ENCODE results near the gene AFAP1.

Gene AFAP1

DNA sequence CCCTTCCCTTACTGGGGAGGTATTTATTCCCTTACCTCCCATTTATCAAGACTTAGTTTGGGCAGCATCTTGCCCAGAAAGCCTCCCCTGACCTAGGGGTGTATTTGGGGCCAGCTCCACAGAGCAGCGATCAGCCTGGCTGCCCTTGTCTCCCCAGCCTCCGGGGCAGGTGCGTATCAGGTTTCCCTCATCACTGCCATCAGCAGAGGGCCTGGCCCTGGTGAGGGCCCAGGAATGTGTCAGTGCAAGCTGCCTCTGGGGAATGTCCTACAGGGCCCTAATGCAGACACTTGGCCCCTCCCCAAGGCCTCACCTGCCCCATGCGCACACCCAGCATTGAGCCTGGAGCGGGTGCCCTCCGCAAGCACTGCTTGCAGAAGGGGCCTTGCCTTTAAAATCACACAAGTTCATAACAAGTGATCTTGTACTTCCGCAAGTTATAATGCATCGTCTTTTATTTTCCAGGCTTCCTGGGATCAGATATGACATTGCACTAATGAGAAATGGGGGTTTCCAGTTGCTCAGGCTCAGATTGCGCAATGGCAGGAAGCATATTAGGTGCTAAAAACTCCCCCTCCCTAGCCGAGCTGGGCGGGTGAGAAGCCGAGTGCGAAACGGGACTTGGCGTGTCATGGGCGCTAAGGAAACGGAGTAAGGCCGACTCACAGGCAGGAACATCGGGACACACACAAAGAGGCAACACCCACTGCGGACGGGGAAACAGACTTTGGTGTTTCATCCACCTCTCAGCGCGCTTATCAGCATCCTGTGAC lies 25.4 kb upstream of the AFAP1 start:
- peak; percentile 57 to 95 (median 88); a peak in 20 of 22 replicates for TF ChIP-seq Cebpa-rat (IDR thresholded peaks at IDR 0.05)
- Histone ChIP-seq H4K20me1 (peaks cover 0 to 17% (median 0%) of the 10 kb centered on the region in 11 experiments; a peak in 5 of 22 replicates), H3K4me3 (no peak overlapping the region), H3K4me1 (peaks cover 68 to 82% (median 78%) of the 10 kb centered on the region in 10 experiments), H3K9ac (peak overlapping the region in 1 of 11 experiments; percentile 14; a peak in 1 of 22 replicates), H3K27me3 (peaks cover 0 to 8% (median 0%) of the 10 kb centered on the region in 11 experiments; a peak in 4 of 22 replicates), H3K27ac (no peak overlapping the region), H3K36me3 (no peaks in the 10 kb centered on the region), H3K9me3 (replicated peaks in 1 of 11) (no peaks in the 10 kb centered on the region), H3K4me2 (peak overlapping the region; percentile 2 to 76 (median 61); a peak in 20 of 22 replicates)

DNA sequence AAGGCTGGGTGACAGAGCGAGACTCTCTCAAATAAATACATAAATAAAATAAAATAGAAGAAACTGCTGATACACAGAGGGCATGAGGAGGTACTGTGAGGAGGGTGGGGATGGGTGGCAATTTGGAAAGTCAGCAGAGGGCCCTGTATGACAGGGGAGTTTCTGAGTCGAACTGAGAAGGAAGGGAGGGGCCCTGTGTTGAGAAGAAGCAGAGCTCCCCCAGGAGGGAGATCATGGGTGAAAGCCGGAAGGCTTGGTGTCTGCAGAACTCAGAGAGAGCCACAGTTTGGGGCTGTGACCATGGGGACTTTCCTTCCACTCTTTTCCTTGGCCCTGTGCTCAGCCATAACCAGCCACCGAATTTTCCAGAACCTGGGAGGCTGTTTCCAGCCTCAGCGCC lies 24.8 kb upstream of the AFAP1 start:
- no peak for TF ChIP-seq Cebpa-rat (IDR thresholded peaks at IDR 0.05)
- Histone ChIP-seq H3K4me2 (peak overlapping the region in 10 of 11 experiments; percentile 2 to 76 (median 63); a peak in 17 of 22 replicates), H3K36me3 (no peaks in the 10 kb centered on the region), H4K20me1 (peaks cover 0 to 22% (median 0%) of the 10 kb centered on the region in 11 experiments; a peak in 5 of 22 replicates), H3K4me3 (no peak overlapping the region), H3K27ac (no peak overlapping the region), H3K4me1 (peaks cover 68 to 82% (median 78%) of the 10 kb centered on the region in 10 experiments), H3K9ac (no peak overlapping the region), H3K27me3 (peaks cover 0 to 15% (median 0%) of the 10 kb centered on the region in 11 experiments; a peak in 6 of 22 replicates), H3K9me3 (replicated peaks in 1 of 11) (no peaks in the 10 kb centered on the region)

DNA sequence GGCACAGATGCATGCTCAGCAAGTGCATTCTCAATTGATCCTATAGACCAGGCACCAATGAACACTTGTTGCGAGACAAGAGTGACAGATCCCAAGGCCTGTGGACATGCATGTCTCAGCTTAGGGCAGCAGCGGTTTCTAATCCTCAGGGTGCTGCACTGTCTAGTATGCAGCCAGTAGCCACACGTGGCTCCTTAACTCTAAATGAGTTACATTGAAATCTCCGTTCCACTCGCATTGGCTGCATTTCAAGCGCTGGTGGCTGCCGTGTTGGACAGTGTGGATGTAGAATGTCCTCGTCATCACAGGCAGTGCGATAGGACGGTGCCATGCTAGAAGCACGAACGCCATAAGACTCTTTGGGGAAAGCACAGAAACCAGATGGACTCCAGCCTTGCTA lies 24.0 kb upstream of the AFAP1 start:
- no peak overlapping the region for H3K9ac ChIP-seq
- H3K4me1 ChIP-seq = peaks cover 70 to 84% (median 79%) of the 10 kb centered on the region in 10 experiments
- H3K4me2 ChIP-seq = peak overlapping the region in 10 of 11 experiments; percentile 26 to 87 (median 58); a peak in 9 of 22 replicates

DNA sequence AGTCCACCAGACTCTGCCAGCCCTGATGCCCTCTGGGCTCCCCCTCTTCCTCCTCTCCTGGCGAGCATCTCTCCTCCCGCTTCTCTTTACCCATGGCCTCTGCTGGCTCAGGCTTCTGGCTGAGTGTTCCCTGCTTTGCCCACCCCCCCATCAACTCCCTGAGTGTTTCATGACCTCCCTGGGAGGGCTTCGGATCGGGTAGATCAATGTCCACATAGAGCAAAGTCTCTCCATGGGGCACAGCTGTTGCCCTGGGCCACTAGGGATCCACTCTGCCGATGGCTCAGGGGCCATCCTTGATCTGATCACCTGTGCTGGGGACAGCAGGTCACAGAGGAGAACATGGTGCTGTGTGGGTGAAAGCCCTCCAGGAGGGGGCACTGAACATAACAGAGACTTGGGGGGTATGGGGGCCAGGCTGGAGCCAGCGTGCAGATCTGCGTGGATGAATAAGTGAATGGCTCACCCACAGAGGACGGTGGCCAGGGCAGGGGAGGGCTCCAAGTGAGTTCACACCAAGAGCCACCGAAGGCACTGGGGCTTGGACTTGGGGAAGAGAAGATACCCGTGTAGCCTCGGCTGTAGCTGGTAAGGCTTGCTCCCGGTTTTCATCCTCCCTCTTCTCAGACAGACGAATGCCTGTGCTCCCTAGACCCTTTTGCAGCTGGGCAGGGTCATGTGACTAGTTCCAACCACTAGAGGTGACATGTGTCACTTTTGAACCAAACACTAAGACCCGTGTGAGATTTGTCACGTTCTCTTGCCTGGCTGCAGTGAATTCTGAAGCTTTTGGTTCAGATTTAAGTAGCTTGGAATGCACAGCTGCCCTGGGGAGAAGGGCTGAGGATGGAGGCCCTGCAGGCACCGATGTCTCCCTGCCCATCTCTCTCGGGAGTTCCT lies 23.2 kb upstream of the AFAP1 start:
- TF ChIP-seq Cebpa-rat (IDR thresholded peaks at IDR 0.05) = no peak
- no peaks in the 10 kb centered on the region for H3K36me3 ChIP-seq
- H3K27me3 ChIP-seq = peaks cover 0 to 16% (median 0%) of the 10 kb centered on the region in 11 experiments; a peak in 7 of 22 replicates
- no peak overlapping the region for H3K4me3 ChIP-seq
- H3K4me2 ChIP-seq = peak overlapping the region; percentile 26 to 87 (median 56); a peak in 18 of 22 replicates
- H3K9me3 ChIP-seq (replicated peaks in 1 of 11) = no peaks in the 10 kb centered on the region
- peaks cover 62 to 76% (median 70%) of the 10 kb centered on the region in 10 experiments for H3K4me1 ChIP-seq
- no peak overlapping the region for H3K27ac ChIP-seq
- no peak overlapping the region; a peak in 1 of 22 replicates for H3K9ac ChIP-seq
- peaks cover 0 to 22% (median 0%) of the 10 kb centered on the region in 11 experiments; a peak in 5 of 22 replicates for H4K20me1 ChIP-seq

More for the DNA sequence above, 24.0 kb upstream of the AFAP1 start:
- no peak for TF ChIP-seq Cebpa-rat (IDR thresholded peaks at IDR 0.05)
- Histone ChIP-seq H3K27me3 (peaks cover 0 to 16% (median 0%) of the 10 kb centered on the region in 11 experiments; a peak in 7 of 22 replicates), H3K9me3 (replicated peaks in 1 of 11) (no peaks in the 10 kb centered on the region), H3K4me3 (no peak overlapping the region), H3K27ac (no peak overlapping the region), H4K20me1 (peaks cover 0 to 22% (median 0%) of the 10 kb centered on the region in 11 experiments; a peak in 5 of 22 replicates), H3K36me3 (no peaks in the 10 kb centered on the region)

DNA sequence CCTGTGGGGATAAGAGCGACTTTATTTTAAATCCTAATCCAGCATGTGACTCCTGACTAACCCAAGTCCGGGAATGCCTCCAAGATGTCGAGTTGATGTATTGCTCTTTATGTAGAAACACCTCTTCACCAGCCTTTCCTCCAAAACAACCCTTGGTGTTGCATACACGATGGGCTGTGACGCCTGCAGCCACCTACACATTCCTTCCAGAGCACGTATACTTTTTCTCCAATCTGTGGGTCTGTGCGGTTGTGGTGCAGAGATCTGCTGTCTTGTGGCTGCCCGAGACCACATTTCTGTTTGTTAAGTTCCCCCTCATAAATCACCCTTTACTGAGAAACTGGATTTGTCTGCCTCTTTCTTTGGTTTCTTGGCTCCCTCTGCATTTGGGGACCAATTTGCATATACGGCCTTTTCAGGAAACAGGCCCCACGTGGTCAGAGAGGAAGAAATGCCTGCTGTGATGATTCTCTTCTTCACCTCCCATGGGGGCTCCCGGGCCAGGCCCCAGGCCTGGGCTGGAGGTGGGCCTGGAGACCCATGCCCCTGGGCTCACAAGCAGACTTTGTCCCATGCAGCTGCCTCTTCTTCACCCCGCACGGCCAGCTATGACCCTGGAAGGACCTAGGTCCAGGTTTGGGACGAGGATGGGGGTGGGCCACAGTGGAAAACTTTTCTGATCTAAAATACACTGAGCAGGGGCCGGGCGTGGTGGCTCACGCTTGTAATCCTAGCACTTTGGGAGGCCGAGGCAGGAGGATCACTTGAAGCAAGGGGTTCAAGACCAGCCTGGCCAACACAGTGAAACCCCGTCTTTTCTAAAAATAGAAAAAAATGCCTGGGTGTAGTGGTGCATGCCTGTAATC lies 21.4 kb upstream of the AFAP1 start:
- Histone ChIP-seq H3K9me3 (replicated peaks in 1 of 11) (no peaks in the 10 kb centered on the region), H3K36me3 (no peaks in the 10 kb centered on the region), H3K9ac (peak overlapping the region in 1 of 11 experiments; percentile 11; a peak in 1 of 22 replicates), H3K4me2 (peak overlapping the region; percentile 75 to 90 (median 80)), H3K4me3 (no peak overlapping the region), H4K20me1 (peaks cover 0 to 20% (median 0%) of the 10 kb centered on the region in 11 experiments; a peak in 5 of 22 replicates), H3K27me3 (peaks cover 0 to 16% (median 0%) of the 10 kb centered on the region in 11 experiments; a peak in 7 of 22 replicates), H3K4me1 (peaks cover 52 to 73% (median 63%) of the 10 kb centered on the region in 10 experiments), H3K27ac (peak overlapping the region in 3 of 11 experiments; percentile 10 to 51 (median 19); a peak in 4 of 22 replicates)
- TF ChIP-seq Cebpa-rat (IDR thresholded peaks at IDR 0.05) = no peak

DNA sequence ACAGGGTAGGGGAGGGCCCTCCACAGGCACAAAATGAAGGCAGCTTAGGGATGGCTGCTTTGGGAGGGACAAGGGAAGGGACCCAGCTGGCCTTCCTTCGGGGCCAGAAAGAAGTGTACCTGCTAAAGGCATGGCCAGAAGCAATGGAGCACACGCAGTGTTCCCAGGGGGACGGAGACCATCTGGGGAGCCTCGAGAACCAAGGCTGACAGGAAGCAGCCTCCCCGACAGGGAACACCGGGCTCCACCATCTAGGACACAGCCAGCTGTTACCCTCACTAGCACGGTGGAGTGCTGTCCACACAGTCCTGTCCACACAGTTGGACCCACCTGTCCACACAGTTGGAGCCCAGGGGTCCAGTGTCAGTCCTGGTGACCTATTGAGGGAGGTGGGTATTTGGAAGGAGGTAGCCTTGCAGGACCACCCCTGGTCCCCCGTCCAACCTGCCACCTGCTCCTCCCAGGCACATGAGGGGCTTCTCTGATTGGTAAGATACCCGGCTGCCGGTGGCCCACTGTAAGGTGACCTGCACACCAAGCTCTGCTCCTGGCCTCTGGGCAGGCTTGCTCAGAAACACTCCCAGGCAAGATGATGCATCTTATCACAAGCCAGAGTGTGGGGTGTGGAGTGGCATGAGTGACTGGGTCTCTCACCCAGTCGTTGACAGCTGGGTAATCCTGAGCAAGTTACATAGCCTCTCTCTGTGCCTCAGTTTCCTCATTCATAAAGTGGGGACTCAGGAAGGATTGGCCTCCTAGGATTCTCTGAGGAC lies 20.5 kb upstream of the AFAP1 start:
- Histone ChIP-seq H3K4me1 (peaks cover 46 to 77% (median 58%) of the 10 kb centered on the region in 10 experiments), H3K36me3 (no peaks in the 10 kb centered on the region), H3K9me3 (replicated peaks in 1 of 11) (no peaks in the 10 kb centered on the region), H3K9ac (peak overlapping the region in 1 of 11 experiments; percentile 4; a peak in 2 of 22 replicates), H3K4me3 (no peak overlapping the region; a peak in 1 of 20 replicates), H3K27ac (peak overlapping the region in 3 of 11 experiments; percentile 1 to 51 (median 16); a peak in 4 of 22 replicates), H3K4me2 (peak overlapping the region; percentile 75 to 90 (median 80)), H3K27me3 (peaks cover 0 to 16% (median 0%) of the 10 kb centered on the region in 11 experiments; a peak in 7 of 22 replicates), H4K20me1 (peaks cover 0 to 12% (median 0%) of the 10 kb centered on the region in 11 experiments; a peak in 5 of 22 replicates)
- TF ChIP-seq Cebpa-rat (IDR thresholded peaks at IDR 0.05) = no peak

DNA sequence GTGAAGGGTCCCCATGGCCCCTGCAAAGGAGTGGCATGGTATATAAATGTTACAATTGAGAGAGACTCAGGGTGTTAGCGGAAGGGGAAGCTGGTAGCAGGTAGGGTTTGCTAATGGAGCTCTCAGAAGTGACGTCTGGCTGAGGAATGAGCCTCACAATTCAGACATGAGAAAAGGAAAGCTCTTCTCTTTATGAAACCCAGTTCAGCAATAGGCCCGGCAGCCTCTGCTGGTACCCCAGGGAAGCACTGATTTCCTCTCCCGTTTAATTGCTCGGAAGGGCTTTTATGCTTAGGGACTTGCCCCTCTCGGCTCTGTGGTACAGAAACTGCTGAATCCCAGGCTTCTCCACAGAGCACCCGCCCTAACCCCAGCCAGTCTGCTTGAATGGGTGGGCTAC lies 19.4 kb upstream of the AFAP1 start:
- no peaks in the 10 kb centered on the region for H3K36me3 ChIP-seq
- TF ChIP-seq Cebpa-rat (IDR thresholded peaks at IDR 0.05) = no peak
- peaks cover 0 to 8% (median 5%) of the 10 kb centered on the region in 11 experiments; a peak in 14 of 22 replicates for H3K9me3 ChIP-seq (replicated peaks in 1 of 11)
- H3K27me3 ChIP-seq = peaks cover 0 to 16% (median 0%) of the 10 kb centered on the region in 11 experiments; a peak in 7 of 22 replicates
- no peak overlapping the region for H3K9ac ChIP-seq
- H3K4me3 ChIP-seq = no peak overlapping the region
- peaks cover 0 to 9% (median 0%) of the 10 kb centered on the region in 11 experiments; a peak in 3 of 22 replicates for H4K20me1 ChIP-seq
- peak overlapping the region in 10 of 11 experiments; percentile 8 to 90 (median 82); a peak in 17 of 22 replicates for H3K4me2 ChIP-seq
- no peak overlapping the region for H3K27ac ChIP-seq
- H3K4me1 ChIP-seq = peaks cover 38 to 77% (median 52%) of the 10 kb centered on the region in 10 experiments

Data from BLaER1 treated with 17β-estradiol and CSF1 and Interleukin-3, amounts not matched to agents 10 nM and 100 nM (cell line).